ENCODE measurements around the gene FAM107B.

Gene FAM107B

DNA sequence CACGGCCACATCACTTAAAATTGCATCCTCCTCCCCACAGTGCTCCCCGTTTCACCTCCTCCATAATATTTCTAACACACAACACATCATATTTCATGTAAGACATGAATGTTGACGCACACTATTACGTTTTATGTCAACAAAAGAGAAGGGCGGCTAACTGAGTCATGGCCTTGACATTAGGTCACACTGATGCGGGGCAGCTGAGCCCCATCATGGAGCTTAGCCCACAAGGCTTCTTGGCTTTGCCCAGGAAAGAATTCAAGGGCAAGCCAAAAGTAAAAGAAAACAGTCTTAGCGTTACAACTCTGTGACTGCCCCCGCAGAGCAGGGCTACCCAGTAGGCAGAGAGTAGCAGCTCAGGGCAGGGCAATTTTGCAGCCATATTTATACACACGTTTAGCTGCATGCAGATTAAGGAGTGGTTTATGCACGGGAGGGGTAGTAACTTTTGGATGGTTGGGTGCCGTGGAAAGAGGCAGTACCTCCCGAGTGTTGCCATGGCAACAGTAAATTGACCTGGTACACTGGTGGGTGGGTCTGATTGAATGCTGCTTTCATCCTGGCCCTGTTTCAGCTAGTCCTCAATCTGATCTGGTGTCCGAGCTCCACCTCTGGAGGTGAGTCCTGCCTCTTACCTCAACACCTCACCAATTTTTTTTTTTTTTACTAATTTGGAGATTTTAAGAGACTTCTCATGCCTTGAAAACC lies 287.8 kb downstream of the FAM107B start (continued):
- TF ChIP-seq, protein P1, sequence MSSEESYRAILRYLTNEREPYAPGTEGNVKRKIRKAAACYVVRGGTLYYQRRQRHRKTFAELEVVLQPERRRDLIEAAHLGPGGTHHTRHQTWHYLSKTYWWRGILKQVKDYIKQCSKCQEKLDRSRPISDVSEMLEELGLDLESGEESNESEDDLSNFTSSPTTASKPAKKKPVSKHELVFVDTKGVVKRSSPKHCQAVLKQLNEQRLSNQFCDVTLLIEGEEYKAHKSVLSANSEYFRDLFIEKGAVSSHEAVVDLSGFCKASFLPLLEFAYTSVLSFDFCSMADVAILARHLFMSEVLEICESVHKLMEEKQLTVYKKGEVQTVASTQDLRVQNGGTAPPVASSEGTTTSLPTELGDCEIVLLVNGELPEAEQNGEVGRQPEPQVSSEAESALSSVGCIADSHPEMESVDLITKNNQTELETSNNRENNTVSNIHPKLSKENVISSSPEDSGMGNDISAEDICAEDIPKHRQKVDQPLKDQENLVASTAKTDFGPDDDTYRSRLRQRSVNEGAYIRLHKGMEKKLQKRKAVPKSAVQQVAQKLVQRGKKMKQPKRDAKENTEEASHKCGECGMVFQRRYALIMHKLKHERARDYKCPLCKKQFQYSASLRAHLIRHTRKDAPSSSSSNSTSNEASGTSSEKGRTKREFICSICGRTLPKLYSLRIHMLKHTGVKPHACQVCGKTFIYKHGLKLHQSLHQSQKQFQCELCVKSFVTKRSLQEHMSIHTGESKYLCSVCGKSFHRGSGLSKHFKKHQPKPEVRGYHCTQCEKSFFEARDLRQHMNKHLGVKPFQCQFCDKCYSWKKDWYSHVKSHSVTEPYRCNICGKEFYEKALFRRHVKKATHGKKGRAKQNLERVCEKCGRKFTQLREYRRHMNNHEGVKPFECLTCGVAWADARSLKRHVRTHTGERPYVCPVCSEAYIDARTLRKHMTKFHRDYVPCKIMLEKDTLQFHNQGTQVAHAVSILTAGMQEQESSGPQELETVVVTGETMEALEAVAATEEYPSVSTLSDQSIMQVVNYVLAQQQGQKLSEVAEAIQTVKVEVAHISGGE (tag by site-specific recombination; conservative IDR thresholded peaks at IDR 0.05; ENCODE audit: low read depth): no peak
- no peak for TF ChIP-seq ZBTB8A (tag by site-specific recombination; IDR thresholded peaks at IDR 0.05)
- TF ChIP-seq SETDB1 (IDR thresholded peaks at IDR 0.05; ENCODE audit: insufficient read length, low read length): no peak
- TF ChIP-seq SP7 (tag by site-specific recombination; IDR thresholded peaks at IDR 0.05): no peak
- no peak for TF ChIP-seq ZIC2 (tag by site-specific recombination; IDR thresholded peaks at IDR 0.05)
- no peak for TF ChIP-seq ZNF561 (tag by site-specific recombination; IDR thresholded peaks at IDR 0.05; ENCODE audit: borderline replicate concordance)
- TF ChIP-seq ZBTB17 (tag by site-specific recombination; IDR thresholded peaks at IDR 0.05): no peak
- no peak for TF ChIP-seq GLIS2 (tag by site-specific recombination; IDR thresholded peaks at IDR 0.05)

DNA sequence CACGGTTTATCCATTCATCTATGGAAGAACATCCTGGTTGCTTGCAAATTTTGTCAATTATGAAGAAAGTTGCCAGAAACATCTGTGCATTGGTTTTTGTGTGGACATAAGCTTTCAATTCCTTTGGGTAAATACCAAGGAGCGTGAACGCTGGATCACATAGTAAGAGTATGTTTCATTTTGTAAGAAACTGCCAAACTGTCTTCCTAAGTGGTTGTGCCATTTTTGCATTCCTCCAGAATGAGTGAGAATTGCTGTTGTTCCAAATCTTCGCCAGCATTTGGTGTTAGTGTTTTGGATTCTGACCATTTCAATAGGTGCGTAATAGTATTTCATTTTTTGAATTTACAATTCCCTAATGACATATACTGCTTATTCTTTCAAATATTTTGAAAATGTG lies 288.7 kb downstream of the FAM107B start:
- Histone ChIP-seq H3K36me3 (ENCODE audit: control insufficient read depth in 2 of 2, insufficient read depth in 1 of 2, low read length in 2 of 2) (no peaks in the 10 kb centered on the region), H3K4me3 (ENCODE audit: low read depth, low read length) (no peak overlapping the region), H3K4me1 (ENCODE audit: control insufficient read depth, insufficient read depth, low read length) (no peaks in the 10 kb centered on the region), H3K9me3 (ENCODE audit: control insufficient read depth, insufficient read depth, low read depth, low read length) (no peaks in the 10 kb centered on the region), H3K27ac (ENCODE audit: extremely low read depth, low read depth, low read length) (no peak overlapping the region)
- CTCF ChIA-PET: interaction anchor here (1.0 kb wide), 1 partner anchor 290 kb away, joined by 3 read pairs; no protein-coding TSS in a partner anchor
- TF ChIP-seq ZNF366 (tag by site-specific recombination; conservative IDR thresholded peaks at IDR 0.05) (no peak), ZFHX2 (tag by site-specific recombination; conservative IDR thresholded peaks at IDR 0.05) (no peak), ZNF837 (tag by site-specific recombination; IDR thresholded peaks at IDR 0.05) (no peak), PRDM1 (tag by site-specific recombination; IDR thresholded peaks at IDR 0.05) (no peak), ZNF658 (tag by site-specific recombination; IDR thresholded peaks at IDR 0.05) (no peak), ZFP69B (tag by site-specific recombination; IDR thresholded peaks at IDR 0.05) (no peak), PRDM4 (tag by site-specific recombination; IDR thresholded peaks at IDR 0.05) (no peak), FEZF1 (tag by site-specific recombination; IDR thresholded peaks at IDR 0.05) (no peak), GLI2 (tag by site-specific recombination; IDR thresholded peaks at IDR 0.05; ENCODE audit: borderline replicate concordance, low read depth) (no peak), SP2 (tag by site-specific recombination; IDR thresholded peaks at IDR 0.05) (no peak)
- TF ChIP-seq, protein P2, sequence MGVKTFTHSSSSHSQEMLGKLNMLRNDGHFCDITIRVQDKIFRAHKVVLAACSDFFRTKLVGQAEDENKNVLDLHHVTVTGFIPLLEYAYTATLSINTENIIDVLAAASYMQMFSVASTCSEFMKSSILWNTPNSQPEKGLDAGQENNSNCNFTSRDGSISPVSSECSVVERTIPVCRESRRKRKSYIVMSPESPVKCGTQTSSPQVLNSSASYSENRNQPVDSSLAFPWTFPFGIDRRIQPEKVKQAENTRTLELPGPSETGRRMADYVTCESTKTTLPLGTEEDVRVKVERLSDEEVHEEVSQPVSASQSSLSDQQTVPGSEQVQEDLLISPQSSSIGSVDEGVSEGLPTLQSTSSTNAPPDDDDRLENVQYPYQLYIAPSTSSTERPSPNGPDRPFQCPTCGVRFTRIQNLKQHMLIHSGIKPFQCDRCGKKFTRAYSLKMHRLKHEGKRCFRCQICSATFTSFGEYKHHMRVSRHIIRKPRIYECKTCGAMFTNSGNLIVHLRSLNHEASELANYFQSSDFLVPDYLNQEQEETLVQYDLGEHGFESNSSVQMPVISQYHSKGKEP (tag by site-specific recombination; IDR thresholded peaks at IDR 0.05): no peak
- POLR2A ChIA-PET: no interaction called here

All from HEK293 (cell line).